Gastroesophageal sphincter (tissue), 4 donors: ENCODE measurements around the gene APCDD1L. TPM values are rescaled to one million over a fixed set of nuclear protein-coding genes. Genes with fewer than 3 reads are reported as not detected.
"Not testable (repeated sequence)": the region's sequence is repeated elsewhere in the genome, so short reads cannot be mapped to it uniquely, and the experiment has no call there.

Experiments
- ATAC-seq: fragments of 150-250 bp; one replicate; pipeline ENCODE4 v1.9.1; 2016; ENCODE audit warnings: mild to moderate bottlenecking, moderate library complexity
- H3K27ac ChIP-seq, 4 donors: fragments of 200-600 bp; sonication (generic) in 3 of 4; 1 replicate in 3 of 4; 2 replicates in 1 of 4; pipeline ENCODE4 v1.5.1; 2016 to 2019
- H3K27me3 ChIP-seq: fragments of 200-600 bp; sonication (generic); one replicate; pipeline ENCODE4 v1.5.1; 2019
- H3K36me3 ChIP-seq, 2 donors: fragments of 200-600 bp; sonication (generic); one replicate each; pipeline ENCODE4 v1.5.1; 2019; ENCODE audit warnings: control low read depth in 1 of 2
- H3K4me1 ChIP-seq, 3 donors: fragments of 200-600 bp; sonication (generic); 1 replicate in 2 of 3; 2 replicates in 1 of 3; pipeline ENCODE4 v1.5.1; 2016 to 2019; ENCODE audit warnings: control low read depth in 2 of 3
- H3K4me3 ChIP-seq, 2 donors: fragments of 200-600 bp; sonication (generic); one replicate each; pipeline ENCODE4 v1.5.1; 2019; ENCODE audit warnings: mild to moderate bottlenecking in 1 of 2, moderate library complexity in 1 of 2
- H3K9me3 ChIP-seq, 3 donors: fragments of 200-600 bp; sonication (generic); one replicate each; pipeline ENCODE4 v1.5.1; 2017 to 2019; ENCODE audit warnings: control low read depth in 2 of 3
- CTCF ChIP-seq, 4 experiments: fragments of 200-600 bp in 2 of 4; fragments of 450-650 bp in 2 of 4; sonication (generic) in 1 of 4; IDR thresholded peaks; one replicate each; pipeline ENCODE4 v1.5.1; 2017 to 2019; ENCODE audit warnings: antibody characterized with exemption in 4 of 4, mild to moderate bottlenecking in 2 of 4, moderate library complexity in 2 of 4
- EP300 ChIP-seq: sonication (generic); formaldehyde crosslinking; IDR thresholded peaks from one replicate; pipeline ENCODE4 v1.6.1; 2017; ENCODE audit warnings: antibody characterized with exemption, mild to moderate bottlenecking
- POLR2A ChIP-seq, 2 donors: fragments of 450-650 bp; IDR thresholded peaks; one replicate each; pipeline ENCODE4 v1.6.1; 2017; ENCODE audit warnings: antibody characterized with exemption in 2 of 2, mild to moderate bottlenecking in 2 of 2, moderate library complexity in 1 of 2
- POLR2AphosphoS5 ChIP-seq: sonication (generic); formaldehyde crosslinking; IDR thresholded peaks from one replicate; pipeline ENCODE4 v1.6.1; 2017; ENCODE audit warnings: antibody characterized with exemption
- WGBS, 2 donors: methylation state at CpG; one replicate each; pipeline ENCODE4 v1.1.5; 2018; ENCODE audit warnings: low coverage in 1 of 2; 5-methylcytosine and 5-hydroxymethylcytosine counted together
- total RNA-seq, 4 donors: library from RNA; depleted of rRNA; stranded (reverse); fragments of >200 nt; gene quantifications; one replicate each; pipeline ENCODE4 v1.1.0, GENCODE V29; 2016

Gene APCDD1L
- total RNA-seq, 4 donors from 2014 or later = 0.40 to 1.1 (median 0.88) TPM

- peak overlapping the region; percentile 30 to 57 (median 42) for H3K27ac ChIP-seq
Measured at GRCh38 chr20:58433029-58433647, 82.1 kb downstream of the APCDD1L start.

GRCh38 chr20:58432186-58432954 is 82.8 kb downstream of the APCDD1L start:
- H3K27ac ChIP-seq = peak overlapping the region; percentile 32 to 57 (median 42)
- ATAC-seq = peak; percentile 96
- TF ChIP-seq EP300 = no peak
- TF ChIP-seq POLR2A (IDR thresholded peaks at IDR 0.05) = no peak
- peak; percentile 71 for TF ChIP-seq POLR2AphosphoS5

More at GRCh38 chr20:58433029-58433647, 82.1 kb downstream of the APCDD1L start:
- Histone ChIP-seq H3K4me3 (no peak overlapping the region), H3K27me3 (no peaks in the 10 kb centered on the region), H3K4me1 (peaks cover 17 to 47% (median 17%) of the 10 kb centered on the region in 3 donors), H3K36me3 (peaks cover 0 to 11% of the 10 kb centered on the region in 2 donors), H3K9me3 (no peaks in the 10 kb centered on the region)
- 94% methylated on average over 2 of the region's 2 CpGs; no CpG with 5 or more reads in 1 of the 2 donors for WGBS, 2 donors
- no peak for ATAC-seq
- TF ChIP-seq EP300 (no peak), POLR2AphosphoS5 (no peak), POLR2A (IDR thresholded peaks at IDR 0.05) (no peak), CTCF (IDR thresholded peaks at IDR 0.05) (no peak)

GRCh38 chr20:58431134-58431533 is 84.1 kb downstream of the APCDD1L start:
- Histone ChIP-seq H3K4me3 (no peak overlapping the region), H3K36me3 (peaks cover 0 to 3% of the 10 kb centered on the region in 2 donors), H3K4me1 (peaks cover 17 to 47% (median 17%) of the 10 kb centered on the region in 3 donors), H3K27me3 (no peaks in the 10 kb centered on the region), H3K27ac (peak overlapping the region in 2 of 4 donors; percentile 50 to 57), H3K9me3 (no peaks in the 10 kb centered on the region)
- TF ChIP-seq CTCF (IDR thresholded peaks at IDR 0.05) (no peak), POLR2AphosphoS5 (no peak), EP300 (no peak), POLR2A (IDR thresholded peaks at IDR 0.05) (no peak)
- ATAC-seq = no peak
- WGBS, 2 donors = 80 to 83% methylated on average over 1 to 2 of the region's 2 CpGs

More at GRCh38 chr20:58432186-58432954, 82.8 kb downstream of the APCDD1L start:
- no peak overlapping the region for H3K4me3 ChIP-seq
- no peaks in the 10 kb centered on the region for H3K9me3 ChIP-seq
- peaks cover 0 to 4% of the 10 kb centered on the region in 2 donors for H3K36me3 ChIP-seq
- H3K4me1 ChIP-seq = peaks cover 17 to 47% (median 17%) of the 10 kb centered on the region in 3 donors
- WGBS, 2 donors = 42 to 64% methylated on average over 2 to 3 of the region's 3 CpGs
- no peaks in the 10 kb centered on the region for H3K27me3 ChIP-seq

- Histone ChIP-seq H3K4me3 (no peak overlapping the region), H3K4me1 (peaks cover 17 to 49% (median 17%) of the 10 kb centered on the region in 3 donors), H3K9me3 (no peaks in the 10 kb centered on the region), H3K36me3 (peaks cover 0 to 3% of the 10 kb centered on the region in 2 donors), H3K27ac (no peak overlapping the region), H3K27me3 (no peaks in the 10 kb centered on the region)
- ATAC-seq = no peak
- TF ChIP-seq EP300 = no peak
- TF ChIP-seq POLR2AphosphoS5 = no peak
- no peak for TF ChIP-seq POLR2A (IDR thresholded peaks at IDR 0.05)
- TF ChIP-seq CTCF (IDR thresholded peaks at IDR 0.05) = no peak
- 89 to 93% methylated on average over 3 to 6 of the region's 7 CpGs for WGBS, 2 donors
Measured at GRCh38 chr20:58429303-58429702, 85.9 kb downstream of the APCDD1L start.

GRCh38 chr20:58428364-58428763 is 86.8 kb downstream of the APCDD1L start:
- H3K27me3 ChIP-seq = no peaks in the 10 kb centered on the region
- no peak overlapping the region for H3K27ac ChIP-seq
- WGBS, 2 donors = 90 to 100% methylated on average over 2 of the region's 2 CpGs
- H3K4me3 ChIP-seq = no peak overlapping the region
- no peaks in the 10 kb centered on the region for H3K9me3 ChIP-seq
- H3K36me3 ChIP-seq = peaks cover 0 to 3% of the 10 kb centered on the region in 2 donors
- peaks cover 17 to 41% (median 17%) of the 10 kb centered on the region in 3 donors for H3K4me1 ChIP-seq
- ATAC-seq = no peak
- no peak for TF ChIP-seq POLR2A (IDR thresholded peaks at IDR 0.05)
- TF ChIP-seq POLR2AphosphoS5 = no peak
- no peak for TF ChIP-seq CTCF (IDR thresholded peaks at IDR 0.05)
- TF ChIP-seq EP300 = no peak

GRCh38 chr20:58427571-58427970 is 87.6 kb downstream of the APCDD1L start:
- H3K36me3 ChIP-seq, H3K27me3 ChIP-seq, ATAC-seq, H3K9me3 ChIP-seq, H3K4me3 ChIP-seq, H3K27ac ChIP-seq: not testable (repeated sequence)
- peaks cover 10 to 33% (median 12%) of the 10 kb centered on the region in 3 donors for H3K4me1 ChIP-seq
- 92 to 94% methylated on average over 3 of the region's 3 CpGs for WGBS, 2 donors
